NCI-H2196 (cell line): ENCODE results near the gene KLK12.
"Not testable (repeated sequence)": the region's sequence is repeated elsewhere in the genome, so short reads cannot be mapped to it uniquely, and the experiment has no call there.

Source experiments
- DNase-seq: peaks from one replicate; lab custom pipeline; 2025; ENCODE audit not compliant: unreplicated experiment; lab: John Stamatoyannopoulos, UW

KLK12 gene

GRCh38 chr19:51016798-51017683, 17.8 kb downstream of the KLK12 start:
- peak; percentile 73 for DNase-seq

- DNase-seq = no peak
Measured at GRCh38 chr19:51015691-51016267, 19.0 kb downstream of the KLK12 start.

GRCh38 chr19:51014242-51014641, 20.6 kb downstream of the KLK12 start:
- no peak for DNase-seq

GRCh38 chr19:51012661-51013190, 22.1 kb downstream of the KLK12 start:
- no peak for DNase-seq

GRCh38 chr19:51010066-51010795, 24.6 kb downstream of the KLK12 start:
- DNase-seq = no peak

- no peak for DNase-seq
Measured at GRCh38 chr19:51009061-51009891, 25.5 kb downstream of the KLK12 start.

GRCh38 chr19:51007488-51007887, 27.3 kb downstream of the KLK12 start:
- DNase-seq = no peak

- DNase-seq = no peak
Measured at GRCh38 chr19:51006406-51006805, 28.4 kb downstream of the KLK12 start.

- no peak for DNase-seq
Measured at GRCh38 chr19:51005248-51005647, 29.6 kb downstream of the KLK12 start.

GRCh38 chr19:51003316-51003715, 31.5 kb downstream of the KLK12 start:
- DNase-seq = no peak

- peak; percentile 32 for DNase-seq
Measured at GRCh38 chr19:51002542-51003311, 32.1 kb downstream of the KLK12 start.

GRCh38 chr19:51002089-51002532, 32.7 kb downstream of the KLK12 start:
- no peak for DNase-seq

GRCh38 chr19:51001515-51001914, 33.3 kb downstream of the KLK12 start, which contains the start of gene KLK8:
KLK8 (minus strand) TSS chr19:51001604; CDS start chr19:51001167, 437 bp downstream.
- DNase-seq = no peak

GRCh38 chr19:51000981-51001380, 33.8 kb downstream of the KLK12 start:
- DNase-seq = no peak

GRCh38 chr19:51000426-51000825, 34.4 kb downstream of the KLK12 start:
- DNase-seq = no peak

- no peak for DNase-seq
Measured at GRCh38 chr19:50998686-50999085, 36.1 kb downstream of the KLK12 start.

GRCh38 chr19:50998061-50998460, 36.7 kb downstream of the KLK12 start:
- DNase-seq = no peak

GRCh38 chr19:50994129-50994528, 40.7 kb downstream of the KLK12 start:
- DNase-seq = no peak

- DNase-seq = no peak
Measured at GRCh38 chr19:50992666-50993035, 42.2 kb downstream of the KLK12 start.

GRCh38 chr19:50984416-50984815, 50.4 kb downstream of the KLK12 start:
- DNase-seq = not testable (repeated sequence)
